ENCODE data around the gene RAX2. TPM values are rescaled to one million over a fixed set of nuclear protein-coding genes. Genes with fewer than 3 reads are reported as not detected.

The RAX2 gene
- total and polyA plus RNA-seq, 10 of the 15 experiments (the other 5 are each of a cell fraction or from before 2014, with no cell fraction given), result not detected

- Histone ChIP-seq H3K9ac (ENCODE audit: control insufficient read depth, insufficient read depth, low read length) (no peak overlapping the region), H3K4me2 (ENCODE audit: control insufficient read depth, insufficient read depth) (no peak overlapping the region), H3K4me1 (ENCODE audit: control insufficient read depth, insufficient read depth, low read length) (peaks cover 12% of the 10 kb centered on the region), H3K4me3 (no peak overlapping the region), H3K79me2 (ENCODE audit: control insufficient read depth, insufficient read depth, low read length) (no peaks in the 10 kb centered on the region), H3K9me3 (replicated peaks; ENCODE audit: control insufficient read depth, insufficient read depth, low read length) (no peaks in the 10 kb centered on the region; the same call in 2 of the 3 replicates), H4K20me1 (ENCODE audit: control insufficient read depth, insufficient read depth) (no peaks in the 10 kb centered on the region), H2AFZ (ENCODE audit: control insufficient read depth, low read depth, low read length) (no peak overlapping the region), H3K36me3 (ENCODE audit: control insufficient read depth in 2 of 2, insufficient read depth in 2 of 2, low read length in 1 of 2) (no peaks in the 10 kb centered on the region), H3K27ac (ENCODE audit: control insufficient read depth, insufficient read depth) (no peak overlapping the region), H3K27me3 (replicated peaks in 1 of 2; ENCODE audit: control insufficient read depth in 2 of 2, insufficient read depth in 2 of 2, low read length in 1 of 2) (peaks cover 2 to 4% of the 10 kb centered on the region in 2 experiments; a peak in 3 of 4 replicates)
- RAD21 ChIA-PET (ENCODE audit: unreplicated experiment), result no interaction called here
- no TSS peak for BruUV-seq (replicated peaks)
- no peak for DNase-seq (ENCODE audit: low read depth, low spot score)
- ATAC-seq, result no peak
- SMC1A ChIA-PET (ENCODE audit: uncharacterized antibody, unreplicated experiment), result no interaction called here
- in situ Hi-C loops (cut with MboI) (no loop called here), intact Hi-C loops (cut with micrococcal nuclease; ENCODE audit: unreplicated experiment) (no loop called here)
- FAIRE-seq, result no peak
- CTCF ChIA-PET, result no interaction called here
- 79% methylated on average over 14 of the region's 29 CpGs for WGBS (ENCODE audit: insufficient coverage, insufficient replicate concordance, low lambda C conversion rate, missing lambda C conversion rate)
- POLR2A ChIA-PET, result no interaction called here
- TF ChIP-seq ZZZ3 (IDR thresholded peaks at IDR 0.05; ENCODE audit: control insufficient read depth, insufficient read length, low read depth) (no peak), MYC (IDR thresholded peaks at IDR 0.05; ENCODE audit: insufficient read depth, insufficient read length, insufficient replicate concordance, low read length, severe bottlenecking) (no peak), EGR1 (IDR thresholded peaks at IDR 0.05; ENCODE audit: borderline replicate concordance in 1 of 2, low read depth in 2 of 2, low read length in 2 of 2) (no peak), CHD1 (IDR thresholded peaks at IDR 0.05; ENCODE audit: low read depth, low read length) (no peak), CHD2 (IDR thresholded peaks at IDR 0.05; ENCODE audit: borderline replicate concordance, low read depth, low read length) (no peak), TAF1 (IDR thresholded peaks at IDR 0.05; ENCODE audit: borderline replicate concordance, low read depth, low read length) (no peak), ZNF687 (IDR thresholded peaks at IDR 0.05) (no peak), E4F1 (IDR thresholded peaks at IDR 0.05; ENCODE audit: borderline replicate concordance, partially characterized antibody) (no peak), MYB (IDR thresholded peaks at IDR 0.05; ENCODE audit: borderline replicate concordance, low read depth, low read length) (no peak), USF2 (IDR thresholded peaks at IDR 0.05; ENCODE audit: borderline replicate concordance, low read depth, low read length) (no peak), ZNF592 (IDR thresholded peaks at IDR 0.05) (no peak), ZNF24 (IDR thresholded peaks at IDR 0.05) (no peak), HDGF (IDR thresholded peaks at IDR 0.05) (no peak)
Measured at GRCh38 chr19:3805859-3806258, 33.8 kb upstream of the RAX2 start.
